GM12878 (cell line): Measurements from ENCODE around the gene POSTN.

Experiments used
- CBX5 ChIP-seq: sonication (generic); IDR thresholded peaks from 2 replicates; pipeline ENCODE4 v1.6.1; 2016; ENCODE audit warnings: low read depth, moderate library complexity, mild to moderate bottlenecking, inconsistent platforms
- CTCF ChIP-seq, 3 experiments: IDR thresholded peaks in 2 of 3; conservative IDR thresholded peaks in 1 of 3; 2 replicates each; pipeline ENCODE4 v1.5.1; 2011; ENCODE audit warnings: low read depth in 3 of 3, low read length in 3 of 3, mild to moderate bottlenecking in 3 of 3, control low read depth in 2 of 3, moderate library complexity in 2 of 3, inconsistent platforms in 1 of 3, mixed read lengths in 1 of 3; ENCODE audit not compliant: control insufficient read depth in 2 of 3, insufficient read depth in 1 of 3; ENCODE audit errors: extremely low read depth in 1 of 3
- EZH2 ChIP-seq: IDR thresholded peaks from 2 replicates; pipeline ENCODE4 v1.6.1; 2012; ENCODE audit warnings: low read depth, mild to moderate bottlenecking, control low read depth, inconsistent platforms, low read length, borderline replicate concordance; ENCODE audit not compliant: control insufficient read depth
- FOS ChIP-seq: IDR thresholded peaks from 3 replicates; pipeline ENCODE4 v1.6.1; 2011; ENCODE audit warnings: borderline replicate concordance; ENCODE audit not compliant: insufficient read length; ENCODE audit errors: extremely low read depth
- FOXM1 ChIP-seq: IDR thresholded peaks from 2 replicates; pipeline ENCODE4 v1.6.1; 2012; ENCODE audit warnings: low read depth, mild to moderate bottlenecking, inconsistent platforms, low read length, moderate library complexity
- MAX ChIP-seq: IDR thresholded peaks from 2 replicates; pipeline ENCODE4 v1.6.1; 2012; ENCODE audit warnings: low read depth, low read length, improper control_type of control experiment
- NFIC ChIP-seq: IDR thresholded peaks from 2 replicates; pipeline ENCODE4 v1.6.1; 2012; ENCODE audit warnings: low read depth, mild to moderate bottlenecking, inconsistent platforms, low read length, moderate library complexity
- POLR2A ChIP-seq: IDR thresholded peaks from 2 replicates; pipeline ENCODE4 v1.6.1; 2011; ENCODE audit warnings: low read depth, mild to moderate bottlenecking, low read length
- PRDM15 ChIP-seq: fragments of 450-650 bp; formaldehyde crosslinking; IDR thresholded peaks from 2 replicates; pipeline ENCODE4 v1.4.0; 2020; ENCODE audit warnings: mild to moderate bottlenecking, moderate library complexity
- RAD21 ChIP-seq: IDR thresholded peaks from 2 replicates; pipeline ENCODE4 v1.6.1; 2011; ENCODE audit warnings: mild to moderate bottlenecking, low read depth, low read length, moderate library complexity; ENCODE audit not compliant: insufficient read depth
- RBBP5 ChIP-seq: fragments of 200-600 bp; sonication (generic); conservative IDR thresholded peaks from 2 replicates; pipeline ENCODE4 v1.6.1; 2016
- RFX5 ChIP-seq: IDR thresholded peaks from 2 replicates; pipeline ENCODE4 v1.6.1; 2011; ENCODE audit warnings: low read depth, low read length, improper control_type of control experiment
- TAF1 ChIP-seq: IDR thresholded peaks from 2 replicates; pipeline ENCODE4 v1.6.1; 2011; ENCODE audit warnings: mild to moderate bottlenecking, low read depth, low read length, borderline replicate concordance
- ZSCAN29 ChIP-seq: fragments of 450-650 bp; IDR thresholded peaks from 2 replicates; pipeline ENCODE4 v1.6.1; 2017; ENCODE audit warnings: mild to moderate bottlenecking, moderate library complexity

- TF ChIP-seq RFX5 (no peak), FOS (no peak), POLR2A (no peak), RBBP5 (no peak), CTCF (IDR thresholded peaks at IDR 0.05 in 2 of 3, conservative IDR thresholded peaks at IDR 0.05 in 1 of 3; ENCODE audit: control insufficient read depth in 2 of 3, extremely low read depth in 1 of 3, insufficient read depth in 1 of 3, low read depth in 3 of 3, low read length in 3 of 3) (no peak), RAD21 (no peak), FOXM1 (no peak), ZSCAN29 (no peak), EZH2 (no peak), NFIC (no peak), MAX (no peak), CBX5 (no peak), TAF1 (no peak), PRDM15 (CRISPR knock-in tag) (no peak)
Measured at GRCh38 chr13:37560526-37560925, 38.0 kb downstream of the POSTN start.
